HG02885 (cell line): ENCODE results near the gene SIRPA.

Source experiments
- ATAC-seq: cut with Tn5 transposase; IDR thresholded peaks from one replicate; pipeline ENCODE4 v1.9.1; 2021; ENCODE audit warnings: mild to moderate bottlenecking; ENCODE audit not compliant: unreplicated experiment, poor library complexity

Gene SIRPA

DNA sequence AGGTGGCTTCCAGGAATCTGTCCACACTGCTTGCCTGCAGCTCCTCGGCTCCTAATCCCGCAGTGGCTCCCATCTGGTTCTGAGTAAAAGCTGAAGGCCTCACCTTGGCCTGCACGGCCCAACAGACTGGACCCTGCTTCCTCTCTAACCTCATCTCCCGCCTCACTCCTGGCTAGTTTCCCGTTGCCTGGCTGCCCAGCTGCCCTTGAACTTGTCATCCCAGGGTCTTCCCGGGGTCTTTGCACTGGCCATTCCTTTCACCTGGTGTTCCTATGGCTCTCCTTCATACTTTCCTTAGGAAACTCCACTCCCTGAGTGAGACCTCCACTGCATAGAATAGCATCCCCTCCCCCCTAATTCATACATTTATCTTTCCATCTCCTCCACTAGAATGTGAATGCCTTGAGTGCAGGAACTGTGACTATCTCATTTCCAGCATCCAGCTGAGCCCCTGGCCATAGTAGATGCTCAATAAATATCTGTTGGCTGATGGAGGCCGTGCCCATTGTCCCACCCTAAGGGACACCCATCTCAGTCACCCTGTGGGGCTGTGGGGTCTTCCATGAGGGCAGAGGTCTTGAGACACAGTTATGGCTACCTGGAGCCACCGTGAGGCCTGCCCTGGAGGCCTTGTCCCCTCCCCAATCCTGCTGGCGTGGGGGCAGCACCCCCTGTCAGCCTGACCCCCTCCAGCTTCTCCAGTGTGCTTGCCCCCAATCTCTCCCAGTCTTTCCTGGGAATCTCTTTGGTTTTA, 9.1 kb upstream of the SIRPA start:
- ATAC-seq = no peak

DNA sequence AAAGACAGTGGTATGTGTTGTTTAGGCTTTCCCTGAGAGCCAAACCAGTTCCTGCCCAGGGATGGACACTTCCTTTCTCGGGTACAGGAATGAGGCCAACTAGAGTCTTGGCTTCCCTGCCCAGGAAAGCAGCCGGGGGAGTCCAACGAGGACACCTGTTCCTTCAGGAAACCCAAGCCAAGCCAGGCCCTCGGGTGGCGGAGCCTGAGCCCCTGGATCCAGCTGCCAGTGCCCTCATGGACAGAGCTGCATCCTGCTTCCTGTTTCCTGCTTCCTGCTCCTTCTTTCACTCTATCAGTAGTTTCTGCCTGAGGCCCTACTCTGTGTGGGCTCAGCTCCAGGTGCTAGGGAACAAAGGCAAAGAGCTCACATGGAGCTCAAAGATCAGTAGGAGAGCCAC, 7.9 kb upstream of the SIRPA start:
- no peak for ATAC-seq

DNA sequence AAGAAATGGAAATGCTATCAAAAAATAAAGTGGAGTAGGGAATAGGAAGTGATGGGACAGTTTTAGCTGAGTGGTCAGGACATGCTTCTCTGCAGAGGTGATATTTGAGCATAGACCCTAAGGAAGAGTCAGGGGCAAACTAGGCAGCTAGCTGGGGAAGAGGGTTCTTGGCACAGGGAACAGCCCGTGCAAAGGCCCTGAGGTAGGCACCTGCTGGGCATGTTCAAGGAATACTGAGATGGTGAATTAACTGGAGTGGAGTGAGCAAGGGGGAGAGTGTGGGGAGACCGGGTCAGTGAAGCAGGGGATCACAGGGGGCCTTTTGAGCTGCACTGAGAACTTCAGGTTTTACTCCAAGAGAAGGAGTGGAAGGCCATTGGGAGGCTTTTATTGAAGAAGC, 7.5 kb upstream of the SIRPA start:
- ATAC-seq = no peak

DNA sequence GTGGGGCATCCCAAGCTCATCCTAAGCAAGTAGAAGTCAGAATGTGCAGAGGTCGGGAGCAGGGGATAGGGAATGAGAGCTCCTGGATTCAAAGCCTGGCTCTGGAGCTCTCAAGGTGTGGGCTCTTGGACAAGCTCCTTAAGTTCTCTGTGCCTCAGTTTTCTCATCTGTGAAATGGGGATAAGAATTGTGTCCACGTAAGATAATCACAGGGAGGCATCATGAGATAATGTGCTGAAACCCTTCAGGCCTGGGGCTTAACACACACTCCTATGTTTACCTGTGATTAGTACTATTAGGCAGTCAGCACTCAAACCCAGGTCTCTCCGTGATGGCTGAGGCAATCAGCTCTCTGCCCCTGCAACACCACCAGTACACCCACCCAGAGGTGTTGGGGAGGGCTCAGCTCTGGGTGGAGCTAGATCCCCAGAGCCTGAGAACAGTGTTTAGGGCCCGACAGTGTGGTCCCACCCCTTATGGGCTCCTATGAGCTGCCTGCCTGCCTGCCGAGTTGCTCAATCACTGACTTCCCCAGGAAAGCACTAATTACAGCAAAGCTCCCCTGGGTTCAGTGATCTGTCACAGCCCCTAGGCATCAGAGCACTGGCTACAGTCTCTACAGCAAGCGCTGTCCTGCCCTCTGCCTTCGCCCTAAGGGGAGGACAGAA, 6.3 kb upstream of the SIRPA start:
- no peak for ATAC-seq

- no peak for ATAC-seq
Observed at GRCh38 chr20:1890469-1891262, 4.5 kb upstream of the SIRPA start.

GRCh38 chr20:1891263-1892118, 3.7 kb upstream of the SIRPA start:
- ATAC-seq = no peak

- no peak for ATAC-seq
Observed at GRCh38 chr20:1892119-1892385, 3.2 kb upstream of the SIRPA start.

DNA sequence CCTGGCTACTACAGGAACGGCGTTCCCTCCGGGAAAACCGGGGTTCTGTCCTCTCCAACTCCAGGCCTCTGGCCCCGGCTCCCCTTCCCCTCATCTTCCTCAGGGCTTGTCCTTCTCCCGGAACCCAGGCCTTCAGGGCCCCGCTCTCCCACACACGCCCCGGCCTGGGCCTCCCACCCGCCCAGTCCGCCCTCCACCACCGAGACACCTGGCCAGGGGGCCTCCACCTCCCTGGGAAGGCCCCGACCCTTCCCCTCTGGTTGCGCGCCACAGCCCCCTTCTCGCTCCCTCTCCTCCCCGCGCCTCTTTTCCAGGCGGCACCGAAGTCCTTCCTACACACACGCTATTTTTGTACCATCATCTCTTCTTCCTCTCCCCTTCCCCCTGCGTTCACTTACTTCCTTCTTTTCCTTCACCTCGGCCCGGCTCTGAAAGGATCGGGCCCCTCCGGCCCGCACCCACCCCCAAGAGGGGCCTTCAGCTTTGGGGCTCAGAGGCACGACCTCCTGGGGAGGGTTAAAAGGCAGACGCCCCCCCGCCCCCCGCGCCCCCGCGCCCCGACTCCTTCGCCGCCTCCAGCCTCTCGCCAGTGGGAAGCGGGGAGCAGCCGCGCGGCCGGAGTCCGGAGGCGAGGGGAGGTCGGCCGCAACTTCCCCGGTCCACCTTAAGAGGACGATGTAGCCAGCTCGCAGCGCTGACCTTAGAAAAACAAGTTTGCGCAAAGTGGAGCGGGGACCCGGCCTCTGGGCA, 1.3 kb upstream of the SIRPA start:
- ATAC-seq = no peak

DNA sequence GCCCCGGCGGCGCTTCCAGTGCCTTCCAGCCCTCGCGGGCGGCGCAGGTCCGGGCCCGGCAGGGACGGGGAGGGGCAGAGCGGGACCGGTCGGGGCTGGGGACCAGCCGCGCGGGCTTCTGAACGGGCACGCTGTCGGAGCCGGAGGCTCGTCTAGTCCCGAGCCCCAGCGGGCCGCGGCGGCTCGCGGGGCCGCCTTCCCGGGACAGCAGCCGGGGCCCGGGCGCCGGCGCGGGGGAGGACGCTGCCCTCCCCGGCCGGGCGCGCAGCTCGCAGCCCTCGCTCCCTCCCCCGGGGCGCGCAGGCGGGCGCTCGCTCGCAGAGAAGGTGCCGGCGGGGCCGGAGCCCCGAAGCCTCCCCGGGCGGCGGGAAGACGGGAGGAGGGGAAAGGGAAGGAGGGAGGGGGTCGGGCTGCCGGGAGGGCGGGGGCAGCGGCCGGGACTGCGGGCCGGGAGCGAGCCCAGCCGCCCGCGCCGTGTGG, 696 bp upstream of the SIRPA start:
- ATAC-seq = peak; percentile 38

DNA sequence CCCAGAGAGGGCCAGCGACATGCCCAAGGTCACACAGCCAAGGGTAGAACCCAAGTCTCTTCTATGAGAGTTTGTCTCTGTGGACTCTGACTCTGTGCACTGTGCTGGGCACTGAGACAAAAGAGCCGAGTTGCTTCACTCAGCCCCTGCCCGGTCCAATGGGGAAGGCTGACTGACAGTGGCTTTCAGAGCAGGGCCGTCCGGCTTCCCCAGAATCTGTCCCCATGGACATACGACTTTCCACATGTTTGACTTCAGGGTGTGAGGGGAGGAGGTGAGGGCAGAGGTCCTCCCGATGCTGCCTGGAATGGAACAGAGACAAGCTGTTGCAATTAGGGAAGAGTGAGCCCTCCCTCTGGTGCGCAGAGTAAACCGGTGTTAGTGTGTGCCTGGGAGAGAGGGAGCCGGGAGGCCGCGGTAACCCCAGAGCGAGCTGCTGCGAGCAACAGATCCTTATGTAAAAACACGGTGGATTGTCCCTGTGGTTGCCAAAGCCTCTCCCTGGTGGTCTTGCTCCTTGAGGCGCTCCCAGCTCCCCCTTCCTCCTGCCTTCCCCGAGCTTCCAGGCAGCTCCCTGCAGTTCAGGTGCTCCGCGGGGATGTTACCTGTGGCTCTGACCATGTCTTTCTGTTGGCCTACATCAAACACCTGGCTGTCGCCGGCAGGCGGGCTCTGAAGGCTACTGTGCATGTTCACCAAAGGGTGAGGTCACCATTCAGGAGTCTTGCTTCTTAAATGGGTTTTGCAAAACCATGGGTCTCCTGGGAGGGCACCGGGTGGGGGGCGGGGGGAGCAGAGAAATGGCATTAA, 672 bp downstream of the SIRPA start:
- ATAC-seq = no peak

GRCh38 chr20:1896484-1897258, 1.5 kb downstream of the SIRPA start:
- ATAC-seq = no peak

DNA sequence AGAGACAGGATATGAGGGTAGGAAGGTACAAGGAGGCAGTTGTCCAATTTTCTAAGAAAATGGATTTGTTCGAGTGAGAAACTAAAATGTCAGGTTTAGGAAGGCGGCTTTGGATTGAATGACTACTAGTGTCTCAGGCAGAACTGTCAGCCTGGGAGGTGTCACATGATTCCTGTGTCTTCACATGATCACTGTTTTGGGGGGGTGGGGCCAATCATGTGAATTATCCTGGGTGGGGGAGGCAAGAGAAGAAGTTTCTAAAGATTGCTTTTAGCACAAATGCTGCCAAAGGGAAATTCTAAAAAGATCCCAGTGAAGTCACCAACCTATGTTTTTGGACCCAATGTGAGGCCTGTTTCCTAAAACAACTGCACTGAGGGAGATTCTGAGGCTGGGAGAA, 2.3 kb downstream of the SIRPA start:
- no peak for ATAC-seq

- no peak for ATAC-seq
Observed at GRCh38 chr20:1897965-1898464, 2.8 kb downstream of the SIRPA start.

DNA sequence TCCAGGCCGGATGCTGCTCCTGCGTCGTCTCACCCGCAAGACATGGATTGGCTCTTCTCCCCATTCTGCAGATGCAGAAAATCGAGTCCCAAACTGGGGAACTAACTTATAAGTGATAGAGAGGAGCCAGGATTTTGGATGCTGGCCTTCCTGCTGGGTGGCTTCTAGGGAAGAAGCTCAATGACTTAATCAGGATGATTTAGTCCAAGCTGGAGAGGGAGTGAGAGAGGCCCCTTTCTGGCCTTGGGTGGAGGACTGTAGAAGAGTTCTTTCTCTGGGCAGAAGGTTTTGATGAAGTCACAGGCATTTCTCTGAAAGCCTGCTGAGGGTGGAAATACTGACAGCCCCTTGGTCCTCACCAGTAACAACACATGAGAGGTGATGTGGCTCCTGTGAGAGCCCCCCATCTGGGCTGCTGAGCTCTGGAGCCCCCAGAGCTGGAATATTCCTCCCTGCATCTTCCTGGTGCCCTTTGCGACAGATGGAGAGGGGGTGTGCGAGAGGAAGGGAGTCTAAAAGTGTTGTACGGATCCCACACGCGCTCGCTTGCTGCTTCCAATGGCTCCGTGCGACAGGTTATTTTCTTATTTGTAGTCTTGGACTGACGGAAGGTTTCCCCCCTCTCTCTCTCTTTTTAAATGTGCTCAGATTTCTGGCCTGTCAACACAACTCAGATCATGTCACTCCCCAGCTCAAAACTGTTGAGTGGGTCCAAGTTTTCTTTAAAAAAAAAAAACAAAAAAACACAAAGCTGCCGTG, 3.5 kb downstream of the SIRPA start:
- no peak for ATAC-seq

GRCh38 chr20:1899241-1899525, 4.0 kb downstream of the SIRPA start:
- ATAC-seq = no peak

DNA sequence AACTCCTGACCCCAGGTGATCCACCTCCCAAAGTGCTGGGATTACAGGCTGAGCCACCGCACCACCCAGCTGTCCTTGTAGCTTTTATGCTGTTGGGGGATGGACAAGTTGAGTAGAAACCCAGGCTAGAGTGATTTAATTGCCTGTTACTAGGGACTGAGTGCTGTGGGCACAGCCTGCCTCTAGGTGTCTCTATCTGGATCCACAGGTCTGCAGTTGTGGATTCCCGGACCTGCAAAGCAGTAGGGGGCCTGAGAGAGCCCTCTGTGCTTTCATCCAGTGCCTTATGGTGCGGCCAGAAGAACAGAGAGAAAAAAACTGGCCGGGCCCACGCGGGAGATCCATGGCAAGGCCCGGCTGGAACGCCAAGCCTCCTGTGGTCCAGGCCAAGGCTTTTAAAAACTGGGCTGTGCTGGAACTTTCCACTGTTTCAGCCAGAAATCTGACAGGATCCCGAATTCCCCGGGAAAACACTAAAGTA, 5.2 kb downstream of the SIRPA start:
- ATAC-seq = peak; percentile 45

DNA sequence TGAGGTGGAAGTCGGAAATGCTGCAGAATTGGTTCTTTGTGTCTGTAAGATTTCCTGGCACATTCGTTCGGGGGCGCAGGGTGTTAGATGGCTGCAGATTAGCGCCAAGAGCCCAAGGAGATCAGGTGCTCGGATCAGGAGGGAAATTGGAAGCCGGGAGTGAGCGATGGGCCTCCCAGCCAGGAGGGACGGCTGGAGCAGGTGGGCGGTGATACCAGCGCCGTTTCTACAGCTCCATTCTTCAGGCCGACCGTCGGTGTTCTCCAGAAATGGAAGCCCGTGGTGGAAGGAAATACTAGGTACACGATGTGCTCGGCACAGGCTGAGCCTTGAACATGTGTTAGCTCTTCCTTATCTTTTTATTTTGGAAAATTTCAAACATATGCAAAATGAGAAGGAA, 6.5 kb downstream of the SIRPA start:
- no peak for ATAC-seq
